ENCODE data around the gene WIPF2. TPM values are rescaled to one million over a fixed set of nuclear protein-coding genes. Genes with fewer than 3 reads are reported as not detected.
A peak's percentile ranks its signal among the peaks of the same experiment; 100 is the strongest.

Gene WIPF2
- polyA plus RNA-seq, 6 donors from 2014 or later, result 2.9 to 11.4 (median 9.2) TPM

DNA sequence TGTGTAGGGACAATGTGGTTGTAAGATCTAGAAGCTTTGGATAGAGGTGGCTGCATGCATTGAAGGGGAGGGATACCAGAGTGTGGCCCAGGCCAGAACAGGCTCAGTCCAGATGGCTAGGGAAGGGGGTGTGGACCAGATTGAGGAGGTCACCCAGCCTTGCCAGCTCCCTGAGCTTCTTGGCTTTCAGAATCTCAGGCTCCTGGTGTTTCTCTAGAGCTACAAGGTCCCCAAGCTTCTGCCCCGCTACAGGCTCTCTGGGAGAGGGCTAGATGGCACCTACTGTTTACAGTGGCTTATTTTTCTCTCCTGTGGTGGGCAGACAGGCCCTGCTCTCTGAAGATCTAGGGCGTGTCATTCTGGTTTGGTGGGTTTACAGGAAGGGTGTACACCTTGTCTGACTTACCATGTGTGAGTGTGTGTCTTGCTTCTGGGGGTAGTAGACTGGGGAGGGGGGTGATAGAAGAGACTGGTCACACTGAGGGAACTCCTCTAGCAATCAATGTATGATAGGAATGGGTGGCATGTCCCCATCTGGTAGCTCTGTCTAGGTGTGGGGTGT is 90.9 kb downstream of the WIPF2 start:
- H3K27me3 Mint-ChIP-seq, result no peaks in the 10 kb centered on the region
- H3K9me3 Mint-ChIP-seq, result no peaks in the 10 kb centered on the region
- no peaks in the 10 kb centered on the region for H3K36me3 Mint-ChIP-seq
- peak overlapping the region in 3 of 8 donors; percentile 12 to 37 (median 15) for H3K4me3 Mint-ChIP-seq
- ATAC-seq (ENCODE audit: low read depth in 2 of 2) (no peak), DNase-seq (no peak)
- peaks cover 6 to 31% (median 19%) of the 10 kb centered on the region in 3 donors for H3K4me1 Mint-ChIP-seq
- H3K27ac Mint-ChIP-seq, result peak overlapping the region in 1 of 6 donors; percentile 72

DNA sequence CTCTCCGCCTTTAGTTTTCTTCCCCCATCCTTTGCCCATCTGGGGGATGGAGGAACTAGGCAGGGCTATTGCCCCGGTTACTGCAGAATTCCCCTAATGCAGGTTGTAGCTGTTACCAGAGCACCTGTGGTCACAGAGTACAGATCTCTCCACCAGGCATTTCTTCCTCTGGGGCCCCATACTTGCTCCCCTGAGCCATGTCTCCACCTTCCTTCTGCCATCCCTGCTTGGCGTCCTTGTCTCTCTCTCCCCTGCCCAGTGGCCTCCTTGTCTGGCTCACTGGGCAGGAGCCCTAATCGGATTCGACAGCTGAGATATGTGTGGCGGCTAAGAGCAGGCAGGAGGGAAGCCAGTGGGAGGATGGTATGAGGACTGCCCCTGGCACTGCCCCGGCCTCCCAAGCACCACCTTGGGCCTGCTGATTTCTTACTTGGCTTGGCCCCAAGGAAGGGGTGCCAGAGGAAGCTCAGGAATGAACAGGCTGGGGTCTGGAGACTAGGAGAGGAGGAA is 91.8 kb downstream of the WIPF2 start:
- Mint-ChIP-seq H3K9me3 (no peaks in the 10 kb centered on the region), H3K27me3 (no peaks in the 10 kb centered on the region), H3K36me3 (no peaks in the 10 kb centered on the region), H3K4me1 (peaks cover 15 to 31% (median 22%) of the 10 kb centered on the region in 3 donors), H3K4me3 (peak overlapping the region in 5 of 8 donors; percentile 25 to 52 (median 37)), H3K27ac (peak overlapping the region in 1 of 6 donors; percentile 85)
- DNase-seq, result no peak
- ATAC-seq (ENCODE audit: low read depth in 2 of 2), result peak; percentile 70 to 72

DNA sequence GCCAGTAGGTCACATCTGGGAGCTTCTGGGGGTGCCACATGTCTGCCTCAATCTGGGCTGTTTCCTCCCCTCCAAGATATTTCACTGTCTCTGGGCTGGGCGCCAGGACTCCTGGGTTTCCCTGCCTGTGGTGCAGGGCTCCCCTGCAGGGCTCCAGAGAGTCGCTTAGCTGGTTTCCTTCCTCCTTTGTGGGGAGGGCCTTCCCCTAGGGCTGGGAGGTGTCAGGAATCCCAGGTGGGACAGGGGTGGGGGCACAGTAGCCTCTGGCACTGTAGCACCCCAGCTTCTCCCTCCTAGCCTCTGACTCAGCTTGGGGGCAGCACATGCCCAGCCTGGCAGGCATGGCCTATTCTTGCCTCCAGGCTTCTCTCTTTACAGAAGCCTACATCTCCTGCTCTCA is 92.5 kb downstream of the WIPF2 start:
- Mint-ChIP-seq H3K4me3 (peak overlapping the region in 3 of 8 donors; percentile 27 to 77 (median 52)), H3K27ac (peak overlapping the region in 1 of 6 donors; percentile 60), H3K27me3 (no peaks in the 10 kb centered on the region), H3K9me3 (no peaks in the 10 kb centered on the region), H3K36me3 (no peaks in the 10 kb centered on the region), H3K4me1 (peaks cover 21 to 35% (median 28%) of the 10 kb centered on the region in 3 donors)
- ATAC-seq (ENCODE audit: low read depth in 2 of 2), result peak in 1 of 2 donors; percentile 5
- no peak for DNase-seq

GRCh38 chr17:40312131-40312731 is 93.1 kb downstream of the WIPF2 start:
- no peaks in the 10 kb centered on the region for H3K9me3 Mint-ChIP-seq
- DNase-seq, result no peak
- peak overlapping the region in 3 of 6 donors; percentile 21 to 60 (median 56) for H3K27ac Mint-ChIP-seq
- no peak for ATAC-seq (ENCODE audit: low read depth in 2 of 2)
- peak overlapping the region in 6 of 8 donors; percentile 13 to 73 (median 40) for H3K4me3 Mint-ChIP-seq
- H3K36me3 Mint-ChIP-seq, result no peaks in the 10 kb centered on the region
- peaks cover 24 to 35% (median 32%) of the 10 kb centered on the region in 3 donors for H3K4me1 Mint-ChIP-seq
- H3K27me3 Mint-ChIP-seq, result no peaks in the 10 kb centered on the region

GRCh38 chr17:40312893-40313667 is 94.0 kb downstream of the WIPF2 start:
- DNase-seq (no peak), ATAC-seq (ENCODE audit: low read depth in 2 of 2) (no peak)
- Mint-ChIP-seq H3K36me3 (no peaks in the 10 kb centered on the region), H3K9me3 (no peaks in the 10 kb centered on the region), H3K27ac (no peak overlapping the region), H3K27me3 (no peaks in the 10 kb centered on the region), H3K4me3 (peak overlapping the region in 1 of 8 donors; percentile 22), H3K4me1 (peaks cover 32 to 40% (median 39%) of the 10 kb centered on the region in 3 donors)

DNA sequence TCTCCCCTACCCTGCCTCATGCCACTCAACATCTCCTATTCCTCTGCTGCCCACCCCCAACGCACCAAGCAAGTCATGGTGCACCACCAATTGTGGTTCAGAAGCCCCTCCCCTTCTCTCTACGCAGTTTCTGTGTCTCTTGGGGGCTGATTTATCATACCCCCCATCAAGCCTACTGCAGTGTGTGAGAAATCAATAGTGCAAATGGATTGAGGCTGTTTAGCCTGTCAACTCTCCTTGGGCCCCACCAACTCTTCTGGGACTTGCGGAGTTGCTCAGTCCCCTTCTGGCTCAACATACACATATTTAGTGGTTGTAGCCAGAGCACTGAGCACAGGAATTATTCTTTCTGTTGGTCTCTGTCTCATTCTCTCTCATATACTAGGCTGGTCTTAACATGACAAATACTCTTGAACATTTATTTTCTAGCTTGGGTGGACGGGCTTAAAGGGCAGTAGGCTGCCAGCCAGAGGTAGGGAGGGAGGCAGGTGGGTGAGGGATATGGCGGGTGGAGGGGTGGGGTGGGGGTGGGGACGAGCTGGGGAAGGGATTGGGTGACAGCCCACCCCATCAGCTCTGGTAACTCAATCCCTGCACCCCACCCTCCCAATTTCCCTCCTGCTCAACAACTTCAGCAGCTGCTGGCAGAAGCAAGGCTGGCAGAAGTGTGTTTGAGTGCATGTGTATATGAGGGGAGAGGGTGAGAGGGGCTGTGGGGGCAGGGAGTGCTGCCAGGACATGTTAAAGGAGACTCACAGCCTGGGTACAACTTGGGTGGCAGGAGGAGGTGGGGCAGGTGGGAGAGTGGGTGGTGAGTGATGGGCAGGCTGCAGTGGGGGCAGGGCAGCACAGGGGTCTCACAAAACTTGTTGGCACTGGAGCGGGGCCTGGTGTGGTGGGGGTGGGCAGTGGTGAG is 94.8 kb downstream of the WIPF2 start:
- DNase-seq, result no peak
- H3K36me3 Mint-ChIP-seq, result no peaks in the 10 kb centered on the region
- H3K4me1 Mint-ChIP-seq, result peaks cover 40 to 46% (median 41%) of the 10 kb centered on the region in 3 donors
- H3K9me3 Mint-ChIP-seq, result no peaks in the 10 kb centered on the region
- ATAC-seq (ENCODE audit: low read depth in 2 of 2), result no peak
- H3K27me3 Mint-ChIP-seq, result no peaks in the 10 kb centered on the region
- H3K4me3 Mint-ChIP-seq, result peak overlapping the region in 1 of 8 donors; percentile 22
- H3K27ac Mint-ChIP-seq, result peak overlapping the region in 1 of 6 donors; percentile 70

DNA sequence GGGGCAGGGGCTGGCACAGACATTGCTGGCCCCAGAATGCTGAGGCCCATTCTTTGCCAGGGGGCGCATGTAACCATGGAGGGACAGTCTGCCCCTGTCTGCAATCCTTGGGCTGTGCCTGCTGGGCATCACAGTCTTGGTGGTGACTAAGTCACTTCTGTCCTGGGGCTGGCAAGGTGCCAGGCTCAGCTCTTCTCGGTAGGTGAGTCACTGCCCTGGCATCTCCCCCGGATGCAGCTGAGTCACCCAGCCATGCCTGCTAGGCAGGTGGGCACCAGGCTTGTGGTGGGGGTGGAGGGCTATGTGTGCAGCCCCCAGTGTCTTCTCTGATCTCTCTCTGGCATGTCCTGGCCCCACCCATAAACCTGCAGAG is 95.5 kb downstream of the WIPF2 start:
- H3K9me3 Mint-ChIP-seq, result no peaks in the 10 kb centered on the region
- no peak for ATAC-seq (ENCODE audit: low read depth in 2 of 2)
- peak; percentile 42 for DNase-seq
- no peaks in the 10 kb centered on the region for H3K27me3 Mint-ChIP-seq
- H3K27ac Mint-ChIP-seq, result peak overlapping the region in 1 of 6 donors; percentile 70
- H3K4me3 Mint-ChIP-seq, result peak overlapping the region in 1 of 8 donors; percentile 16
- H3K4me1 Mint-ChIP-seq, result peaks cover 46 to 52% (median 47%) of the 10 kb centered on the region in 3 donors
- H3K36me3 Mint-ChIP-seq, result no peaks in the 10 kb centered on the region

- Mint-ChIP-seq H3K9me3 (no peaks in the 10 kb centered on the region), H3K4me3 (peak overlapping the region in 1 of 8 donors; percentile 12), H3K4me1 (peaks cover 53 to 58% (median 54%) of the 10 kb centered on the region in 3 donors), H3K27ac (no peak overlapping the region), H3K27me3 (no peaks in the 10 kb centered on the region), H3K36me3 (no peaks in the 10 kb centered on the region)
- DNase-seq (no peak), ATAC-seq (ENCODE audit: low read depth in 2 of 2) (no peak)
Measured at GRCh38 chr17:40315206-40315605, 96.1 kb downstream of the WIPF2 start.

DNA sequence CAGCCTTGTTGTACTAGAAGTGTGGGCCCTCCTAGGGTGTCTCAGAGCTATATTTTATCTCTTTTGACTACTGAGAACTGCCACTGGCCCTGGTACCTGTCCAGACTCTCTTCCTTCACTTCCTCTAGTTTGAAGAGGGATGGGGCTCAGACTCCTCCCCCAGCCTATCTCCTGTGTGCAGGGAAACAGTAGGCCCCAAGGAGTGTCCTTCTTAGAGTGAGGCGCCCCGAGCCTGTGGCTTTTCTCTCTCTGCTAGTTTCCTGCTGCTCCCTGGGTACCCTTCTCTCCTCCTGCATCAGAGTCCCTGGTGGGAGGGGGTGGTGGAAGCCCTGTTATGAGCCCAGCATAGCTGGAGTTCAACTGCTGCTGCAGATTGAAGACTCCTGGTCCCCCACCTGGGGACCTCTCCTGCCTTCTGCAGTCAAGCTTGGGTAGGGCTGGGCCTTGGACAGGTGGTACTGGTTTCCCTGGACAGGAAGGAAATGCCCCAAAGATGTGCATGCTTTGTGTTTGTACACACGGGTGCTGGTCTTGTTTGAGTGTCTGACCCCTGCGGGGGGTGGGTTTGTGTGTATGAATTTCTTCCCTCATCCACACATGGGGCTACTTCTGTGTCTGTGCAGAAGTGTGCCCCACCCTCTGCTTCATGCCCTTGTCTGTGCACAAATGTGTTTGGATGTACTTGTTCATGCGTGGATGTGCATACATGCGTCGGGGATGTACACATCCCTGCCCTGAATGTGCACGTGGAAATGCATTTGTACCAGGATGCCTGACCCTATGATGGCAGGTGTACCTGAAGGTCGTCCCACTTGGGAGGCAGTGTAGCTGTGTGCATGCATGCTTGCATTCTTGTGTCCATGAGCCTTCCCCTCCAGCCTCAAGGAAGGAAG is 96.8 kb downstream of the WIPF2 start:
- no peak for DNase-seq
- Mint-ChIP-seq H3K9me3 (no peaks in the 10 kb centered on the region), H3K4me3 (peak overlapping the region in 6 of 8 donors; percentile 22 to 79 (median 28)), H3K36me3 (no peaks in the 10 kb centered on the region), H3K27ac (peak overlapping the region in 1 of 6 donors; percentile 70), H3K27me3 (no peaks in the 10 kb centered on the region), H3K4me1 (peaks cover 60 to 63% (median 61%) of the 10 kb centered on the region in 3 donors)
- ATAC-seq (ENCODE audit: low read depth in 2 of 2), result no peak

DNA sequence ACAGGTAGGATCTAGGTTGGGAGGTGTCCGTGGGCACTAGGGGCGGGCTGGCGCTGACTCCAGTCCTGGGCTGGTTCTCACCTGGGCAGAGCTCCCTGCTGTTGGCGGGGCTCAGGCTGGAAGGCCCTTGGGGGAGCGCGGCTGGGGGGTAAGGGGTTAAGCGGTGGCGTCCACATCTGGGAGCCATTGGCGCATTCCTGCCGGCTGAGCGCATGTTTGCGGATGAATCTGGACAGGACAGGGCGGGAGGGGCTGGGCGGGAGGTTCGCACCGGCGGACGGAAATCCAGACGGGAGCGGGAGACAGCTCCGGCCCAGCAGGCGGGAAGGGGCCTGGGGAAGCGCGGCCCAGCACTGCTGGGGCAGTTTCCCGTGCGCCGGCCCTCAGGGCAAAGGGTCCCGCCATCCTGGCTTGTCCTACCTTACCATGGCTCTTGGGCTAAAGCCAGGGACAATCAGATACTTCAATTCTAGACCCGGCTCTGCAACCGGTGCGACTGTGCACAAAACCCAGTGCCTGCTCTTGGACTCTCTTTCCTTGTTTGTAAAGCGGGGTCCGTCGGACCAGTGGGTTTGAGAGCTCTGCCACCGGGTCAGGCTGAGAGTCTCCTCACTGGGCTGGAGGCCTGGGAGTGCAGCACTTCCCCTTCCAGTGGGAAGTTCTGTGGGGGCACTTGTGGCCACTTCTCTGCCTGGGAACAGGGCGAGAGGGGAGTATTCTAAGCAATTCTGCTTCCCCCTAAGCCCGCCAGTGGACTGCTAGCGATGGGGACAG is 97.7 kb downstream of the WIPF2 start:
- Mint-ChIP-seq H3K4me1 (peaks cover 63 to 69% (median 68%) of the 10 kb centered on the region in 3 donors), H3K4me3 (peak overlapping the region in 7 of 8 donors; percentile 79 to 97 (median 91)), H3K27ac (peak overlapping the region in 4 of 6 donors; percentile 99 to 100 (median 100)), H3K27me3 (no peaks in the 10 kb centered on the region), H3K9me3 (no peaks in the 10 kb centered on the region), H3K36me3 (no peaks in the 10 kb centered on the region)
- no peak for ATAC-seq (ENCODE audit: low read depth in 2 of 2)
- DNase-seq, result no peak

GRCh38 chr17:40317345-40317873 is 98.3 kb downstream of the WIPF2 start:
- Mint-ChIP-seq H3K9me3 (peaks cover 0 to under 1% (median 0%) of the 10 kb centered on the region in 7 donors), H3K27ac (peak overlapping the region; percentile 98 to 100 (median 100)), H3K4me1 (peaks cover 63 to 76% (median 75%) of the 10 kb centered on the region in 3 donors), H3K36me3 (no peaks in the 10 kb centered on the region), H3K27me3 (no peaks in the 10 kb centered on the region), H3K4me3 (peak overlapping the region; percentile 89 to 97 (median 94))
- ATAC-seq (ENCODE audit: low read depth in 2 of 2), result no peak
- no peak for DNase-seq
